NCI-H524 treated with DMSO at 0.1 percent for 48 hours (cell line): ENCODE results near the gene INPP5E.

Experiments
- DNase-seq: peaks from one replicate; lab custom pipeline; 2025; lab: John Stamatoyannopoulos, UW

INPP5E gene

DNA sequence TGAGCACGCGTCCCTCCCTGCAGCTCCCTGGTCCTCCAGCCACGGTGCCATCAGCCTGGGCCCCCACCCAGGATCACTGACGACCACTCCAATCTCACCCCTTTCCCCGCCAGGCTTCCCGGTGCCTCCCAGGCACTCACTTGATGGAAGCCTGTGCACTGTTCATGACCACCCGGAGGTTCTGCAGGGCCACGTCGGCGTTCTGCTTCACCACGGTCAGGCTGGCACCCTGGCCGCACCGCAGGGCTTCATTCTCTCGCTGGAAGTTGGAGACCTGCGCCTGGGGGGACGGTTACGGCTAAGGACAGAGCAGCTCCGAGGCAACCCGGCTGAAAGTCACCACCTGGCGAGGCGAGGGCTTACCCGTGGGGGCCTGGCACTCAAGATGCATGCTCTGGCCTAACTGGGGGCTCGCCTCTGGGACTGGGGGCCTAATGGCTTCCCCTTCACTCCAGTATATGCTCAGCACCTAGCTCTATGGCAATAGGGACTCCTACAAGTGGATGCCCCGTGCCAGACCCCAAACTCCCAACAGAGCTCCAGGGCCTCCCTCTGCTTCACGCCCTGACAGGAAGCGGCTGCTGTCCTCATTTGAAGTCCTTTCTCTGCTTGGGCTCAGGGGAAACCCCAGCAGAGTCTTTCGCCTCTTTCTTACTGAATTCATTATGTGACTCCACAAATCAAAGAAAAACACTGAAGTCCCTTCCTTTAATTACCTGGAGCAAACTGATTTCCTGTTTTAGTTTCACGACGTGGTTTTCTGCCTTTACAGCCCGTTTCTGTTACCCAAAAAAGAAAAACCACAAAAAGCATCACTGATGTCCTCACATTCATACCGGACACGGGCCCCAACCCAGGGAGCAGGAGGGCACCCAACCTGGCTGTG, 35.5 kb downstream of the INPP5E start:
- DNase-seq, result no peak

DNA sequence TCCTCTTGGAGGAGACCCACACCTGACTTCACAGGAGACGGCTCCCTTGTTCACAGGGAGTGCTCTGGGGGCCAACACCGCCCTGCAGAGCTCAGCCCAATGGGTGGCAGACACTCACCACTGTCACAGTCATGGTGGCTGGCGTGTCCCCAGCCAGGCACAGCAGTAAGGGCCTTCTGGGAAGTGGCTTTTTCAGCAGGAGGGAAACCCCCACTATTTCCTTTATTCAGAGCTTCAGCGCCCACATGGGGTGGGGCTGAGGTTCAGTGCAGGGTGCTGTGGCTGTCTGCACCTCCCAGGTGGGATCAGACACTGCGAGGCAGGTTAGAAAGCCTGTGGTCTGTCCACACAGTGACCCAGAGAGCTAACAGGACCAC, 36.1 kb downstream of the INPP5E start:
- DNase-seq, result no peak

DNA sequence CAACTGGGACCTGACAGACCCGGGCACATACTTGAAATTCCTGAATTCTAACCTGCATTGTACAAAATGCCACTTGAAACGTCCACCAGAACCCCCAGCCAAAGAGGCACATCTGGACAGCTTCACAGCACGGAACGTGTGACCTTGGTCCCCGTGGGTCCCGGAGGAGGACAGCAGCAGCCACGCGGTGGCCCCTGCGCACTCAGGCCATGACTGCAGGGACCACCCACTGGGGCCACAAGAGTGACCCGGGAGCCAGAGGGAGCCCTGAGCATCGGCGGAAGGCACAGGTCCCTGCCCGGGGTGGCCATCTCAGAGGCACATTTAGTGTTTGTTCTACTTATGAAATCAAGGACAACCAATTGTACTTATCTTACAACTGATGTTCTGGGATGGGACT, 37.6 kb downstream of the INPP5E start:
- no peak for DNase-seq

DNA sequence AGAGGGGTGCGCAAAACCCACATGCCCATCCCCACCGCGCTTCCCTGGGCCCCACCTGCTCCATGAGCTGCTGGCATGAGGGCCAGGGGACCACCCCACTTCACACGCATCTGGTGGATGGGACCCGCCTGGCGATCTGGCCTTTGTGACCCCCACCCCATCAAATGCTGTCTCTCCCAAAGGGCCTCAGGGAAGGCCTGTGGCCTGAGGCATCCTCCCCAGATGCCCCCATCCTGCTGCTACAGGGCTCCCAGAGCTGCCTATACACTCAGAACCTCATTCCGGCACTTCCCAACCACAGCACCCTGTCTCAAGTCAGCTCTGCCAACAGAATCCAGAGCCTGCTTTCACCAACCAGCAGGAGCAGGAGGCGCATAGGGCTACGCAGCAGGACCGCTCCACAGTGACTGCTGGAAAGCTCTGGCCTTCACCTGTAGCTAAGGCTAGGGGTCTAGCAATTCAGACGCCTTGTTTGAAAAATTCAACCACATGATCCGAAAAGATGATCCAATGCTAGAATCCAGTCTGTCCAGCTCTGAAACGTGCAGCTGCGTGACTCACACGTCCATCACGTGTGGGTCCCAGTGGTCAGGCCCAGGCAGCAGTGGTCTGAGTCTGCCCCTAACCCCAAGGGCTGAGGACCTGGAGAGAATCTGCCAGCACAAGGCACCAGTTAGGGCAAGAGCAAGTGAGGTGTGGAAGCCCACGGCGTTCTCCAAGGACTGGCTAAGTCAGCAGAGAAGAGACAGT, 38.3 kb downstream of the INPP5E start:
- no peak for DNase-seq

DNA sequence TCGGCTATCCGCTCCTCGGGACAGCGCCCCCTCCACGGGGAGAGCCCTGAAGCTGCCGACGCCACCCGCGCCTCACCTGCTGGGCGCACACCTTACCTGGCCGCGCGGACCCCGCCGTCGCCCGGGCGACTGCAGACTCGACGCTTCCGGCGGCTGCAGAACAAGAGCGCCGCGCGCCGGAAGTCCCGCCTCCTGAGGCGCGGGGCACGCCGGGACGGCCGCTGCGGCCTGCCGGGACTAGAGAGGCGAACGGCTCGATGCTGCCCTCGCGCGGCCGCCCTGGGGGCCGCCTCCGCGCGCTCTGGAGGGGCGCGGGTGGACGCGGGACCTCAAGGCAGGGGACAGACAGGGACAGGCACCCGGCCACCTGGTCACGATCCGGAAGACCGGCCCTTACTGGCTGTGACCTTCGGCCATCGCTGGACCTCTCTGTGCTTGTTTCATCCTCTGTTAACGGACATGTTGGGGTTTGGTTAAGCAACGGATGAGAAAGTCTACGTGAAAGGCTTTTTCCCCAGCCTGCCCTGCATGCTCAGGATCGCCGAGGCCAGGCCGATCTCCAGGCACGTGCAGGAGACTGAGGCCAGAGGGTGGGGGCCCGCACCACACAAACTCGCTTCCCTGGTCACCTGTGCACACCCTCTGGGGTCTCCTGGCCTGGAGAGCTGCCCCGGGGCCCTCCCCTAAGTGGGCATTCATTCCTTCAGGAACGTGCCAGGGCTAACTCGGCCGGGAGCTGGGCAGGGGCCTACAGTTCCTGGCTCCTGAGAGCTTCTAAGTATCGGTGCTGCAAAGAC, 39.4 kb downstream of the INPP5E start, which contains the start of gene SNAPC4:
SNAPC4 (minus strand) TSS at position 133 of the 797 bp plus-strand sequence. CDS start 1,742 bp downstream, outside the sequence.
- DNase-seq, result no peak

DNA sequence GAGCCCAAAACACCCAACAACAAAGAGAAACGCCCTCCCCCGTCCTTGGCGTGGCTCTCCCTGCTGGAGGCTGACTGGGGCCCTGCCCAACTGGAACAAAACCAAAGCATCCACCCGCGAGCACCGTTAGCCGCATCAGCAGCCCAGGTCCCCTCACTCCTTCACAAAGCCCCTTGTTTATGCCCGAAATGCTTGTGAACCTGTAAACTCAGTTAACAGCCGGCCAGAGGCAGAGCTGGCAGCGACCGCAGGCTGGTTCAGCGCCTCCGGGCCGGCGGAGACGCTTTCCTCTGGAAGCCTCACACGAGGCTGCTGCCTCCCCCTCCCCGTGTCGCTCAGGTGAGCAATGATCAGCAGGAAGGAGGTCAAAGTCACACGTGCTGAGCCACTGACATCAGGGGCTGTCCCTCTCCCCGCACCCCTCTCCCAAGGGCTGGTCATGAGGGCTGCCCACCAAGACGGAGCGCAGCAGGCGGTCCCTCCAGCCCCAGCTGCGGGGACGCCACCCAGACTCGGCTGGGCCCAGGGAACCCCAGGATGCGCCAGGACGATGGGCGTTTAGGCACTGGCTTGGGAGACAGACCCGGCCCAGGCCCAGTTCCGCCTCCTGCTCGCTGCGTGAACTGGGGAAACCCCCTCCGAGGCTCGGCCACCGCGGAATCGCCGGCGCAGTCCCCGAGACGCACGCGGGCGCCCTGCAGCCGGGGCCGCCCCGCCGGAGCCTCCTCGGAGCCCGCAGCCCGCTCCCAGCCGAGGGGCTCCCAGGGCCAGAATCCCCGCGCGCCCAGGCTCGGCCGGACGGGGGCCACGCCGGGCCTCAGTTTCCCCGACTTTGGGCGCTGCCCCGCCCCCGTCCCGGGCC, 40.2 kb downstream of the INPP5E start:
- no peak for DNase-seq

DNA sequence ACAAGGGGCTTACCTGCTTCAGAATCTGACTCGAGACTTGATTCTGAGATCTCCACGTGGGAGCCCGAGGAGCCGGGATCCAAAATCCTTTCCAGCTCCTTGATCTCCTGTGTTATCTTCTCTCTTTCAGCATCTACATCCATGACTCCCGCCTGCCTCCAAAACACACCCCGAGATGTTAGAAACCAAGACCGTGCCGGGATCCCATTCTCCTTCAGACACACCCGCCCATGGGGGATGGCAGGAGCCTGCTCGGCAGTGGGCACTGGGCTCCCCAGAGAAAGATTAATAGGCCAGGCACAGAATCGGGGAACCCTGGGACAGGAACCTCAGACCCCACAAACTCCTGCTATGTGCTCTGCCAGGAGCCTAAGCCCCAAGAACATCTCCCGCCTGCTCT, 41.4 kb downstream of the INPP5E start:
- no peak for DNase-seq

DNA sequence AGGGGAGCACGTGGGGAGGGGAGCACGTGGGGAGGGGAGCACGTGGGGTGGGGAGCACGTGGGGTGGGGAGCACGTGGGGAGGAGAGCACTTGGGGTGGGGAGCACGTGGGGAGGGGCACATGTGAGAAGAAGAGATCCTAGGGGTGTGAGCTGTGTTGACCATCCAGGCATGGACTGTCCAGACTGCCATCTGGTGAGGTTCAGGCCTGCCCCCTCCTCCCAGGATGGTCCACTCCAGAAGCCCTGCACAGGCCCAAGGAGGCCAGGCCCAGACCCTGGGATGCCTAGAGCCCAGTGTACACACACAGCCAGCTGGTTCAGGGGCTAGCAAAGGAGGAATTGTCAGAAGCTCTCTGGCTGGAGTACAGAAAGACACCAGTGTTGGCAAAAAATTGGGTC, 42.0 kb downstream of the INPP5E start:
- no peak for DNase-seq

DNA sequence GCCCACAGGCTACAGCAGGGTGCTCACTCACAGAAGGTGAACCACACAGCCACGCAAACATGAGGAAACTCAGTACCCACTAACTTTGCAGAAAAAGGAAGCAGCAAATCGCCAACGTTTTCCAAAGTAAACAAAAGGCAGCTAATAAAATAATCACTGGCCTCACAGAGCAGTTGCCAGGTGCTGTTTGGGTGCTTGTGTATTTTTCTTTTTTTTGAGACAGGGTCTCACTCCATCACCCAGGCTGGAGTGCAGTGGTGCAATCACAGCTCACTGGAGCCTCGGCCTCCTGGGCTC, 43.5 kb downstream of the INPP5E start:
- DNase-seq, result no peak

DNA sequence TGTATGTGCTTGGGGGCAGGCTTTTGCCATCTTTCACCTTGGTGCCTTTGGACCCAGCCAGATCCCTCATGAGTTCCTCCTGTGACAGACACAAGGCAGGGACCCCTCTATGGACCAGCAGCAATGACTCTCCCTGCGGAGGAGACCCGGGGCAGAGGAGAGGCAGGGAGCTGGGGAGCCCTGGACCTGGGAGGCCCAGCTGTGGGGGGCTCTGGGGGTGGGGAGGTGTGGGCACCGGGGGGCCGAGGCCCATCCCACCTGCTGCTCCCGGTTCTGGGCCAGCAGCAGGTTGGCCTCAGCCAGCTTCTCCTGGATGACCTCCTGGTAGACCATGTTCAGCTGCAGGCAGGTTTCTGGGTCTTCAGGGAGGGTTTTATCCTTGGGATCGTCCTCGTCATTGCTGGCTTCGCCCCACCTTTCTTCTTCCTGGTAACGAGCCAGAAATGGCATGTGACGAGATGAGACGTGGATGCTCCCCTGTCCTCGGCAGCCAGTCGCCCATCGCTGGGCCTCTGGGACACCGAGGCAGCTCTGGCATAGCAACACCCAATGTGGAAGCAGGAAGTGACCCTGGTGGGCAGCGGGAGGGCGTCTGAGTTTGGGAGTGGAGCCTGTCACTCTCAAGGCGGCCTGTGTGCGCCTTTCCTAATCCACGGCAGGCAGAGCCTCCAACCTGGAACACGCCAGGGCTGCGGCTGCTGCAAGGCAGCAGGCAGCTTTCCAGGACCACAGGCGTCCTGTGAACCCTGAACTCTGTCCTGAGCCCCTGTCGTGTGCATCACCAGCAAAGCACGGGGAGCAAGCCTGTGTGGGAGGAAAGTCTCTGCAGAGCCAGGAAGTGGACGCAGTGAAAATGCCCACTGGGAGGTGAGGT, 44.1 kb downstream of the INPP5E start:
- DNase-seq, result no peak

DNA sequence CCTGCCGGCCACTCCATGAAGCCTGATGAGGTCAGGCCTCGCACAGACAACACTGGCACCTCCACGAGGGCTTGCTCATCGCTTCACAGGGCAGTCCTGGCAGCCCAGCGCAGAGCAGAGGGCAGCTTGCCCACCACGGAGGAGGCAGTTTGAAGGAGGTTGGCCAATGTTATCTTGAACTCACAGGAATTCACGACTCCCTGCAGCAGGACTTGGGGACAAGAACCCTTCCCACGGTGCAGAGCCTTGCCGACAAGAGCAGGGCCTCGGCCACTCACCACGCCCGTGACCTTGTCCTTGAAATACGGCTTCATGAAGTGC, 44.7 kb downstream of the INPP5E start:
- DNase-seq, result no peak

DNA sequence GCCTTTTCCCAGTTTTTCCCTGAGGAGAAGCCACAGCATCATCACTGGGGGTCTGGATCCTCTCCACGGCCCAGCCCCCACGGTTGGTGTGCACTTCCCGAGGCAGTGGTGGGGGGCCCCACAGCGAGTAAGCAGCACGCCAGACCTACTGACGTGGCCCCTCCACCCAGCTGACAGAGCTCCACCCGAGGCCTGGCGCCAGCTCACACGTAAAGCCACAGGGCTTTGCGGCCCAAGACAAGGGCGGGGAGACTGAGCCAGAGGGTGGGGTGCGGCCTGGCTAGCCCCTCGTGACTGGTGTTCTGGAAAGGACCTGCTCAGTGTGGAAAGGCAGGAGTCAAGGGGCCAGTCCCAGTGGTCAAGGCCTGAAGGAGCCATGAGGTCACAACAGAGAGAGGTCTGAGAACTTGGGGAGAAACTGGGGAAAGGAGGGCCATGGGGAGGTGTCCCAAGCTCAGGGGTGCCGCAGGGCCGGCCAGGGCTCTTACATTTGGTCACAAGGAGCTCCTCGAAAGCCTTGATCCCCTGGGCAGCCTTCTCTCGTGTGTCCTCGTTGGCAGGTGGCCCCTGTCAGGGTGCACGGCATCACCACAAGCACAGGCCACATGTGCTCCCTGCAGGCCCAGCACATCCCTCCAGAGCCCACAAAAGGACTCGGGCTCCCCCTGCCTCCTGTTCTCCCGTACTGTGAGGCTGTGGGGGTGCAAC, 45.2 kb downstream of the INPP5E start:
- DNase-seq, result no peak

DNA sequence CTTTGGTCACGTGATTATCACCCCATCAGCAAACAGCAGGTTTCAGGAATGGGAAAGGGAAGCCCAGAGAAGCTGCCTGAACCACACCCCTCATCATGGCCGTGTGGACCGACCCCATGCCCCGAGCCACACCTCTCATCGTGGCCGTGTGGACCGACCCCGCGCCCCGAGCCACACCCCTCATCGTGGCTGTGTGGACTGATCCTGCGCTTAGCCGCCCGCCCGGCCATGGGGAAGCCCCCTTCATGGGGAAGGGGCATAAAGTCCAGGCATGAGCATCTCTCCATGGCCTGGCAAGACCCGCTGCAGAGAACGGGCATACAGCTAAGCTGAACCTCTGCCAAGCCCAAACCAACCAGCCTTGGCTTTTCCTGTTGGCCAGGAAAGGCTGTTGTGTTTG, 46.1 kb downstream of the INPP5E start:
- no peak for DNase-seq

DNA sequence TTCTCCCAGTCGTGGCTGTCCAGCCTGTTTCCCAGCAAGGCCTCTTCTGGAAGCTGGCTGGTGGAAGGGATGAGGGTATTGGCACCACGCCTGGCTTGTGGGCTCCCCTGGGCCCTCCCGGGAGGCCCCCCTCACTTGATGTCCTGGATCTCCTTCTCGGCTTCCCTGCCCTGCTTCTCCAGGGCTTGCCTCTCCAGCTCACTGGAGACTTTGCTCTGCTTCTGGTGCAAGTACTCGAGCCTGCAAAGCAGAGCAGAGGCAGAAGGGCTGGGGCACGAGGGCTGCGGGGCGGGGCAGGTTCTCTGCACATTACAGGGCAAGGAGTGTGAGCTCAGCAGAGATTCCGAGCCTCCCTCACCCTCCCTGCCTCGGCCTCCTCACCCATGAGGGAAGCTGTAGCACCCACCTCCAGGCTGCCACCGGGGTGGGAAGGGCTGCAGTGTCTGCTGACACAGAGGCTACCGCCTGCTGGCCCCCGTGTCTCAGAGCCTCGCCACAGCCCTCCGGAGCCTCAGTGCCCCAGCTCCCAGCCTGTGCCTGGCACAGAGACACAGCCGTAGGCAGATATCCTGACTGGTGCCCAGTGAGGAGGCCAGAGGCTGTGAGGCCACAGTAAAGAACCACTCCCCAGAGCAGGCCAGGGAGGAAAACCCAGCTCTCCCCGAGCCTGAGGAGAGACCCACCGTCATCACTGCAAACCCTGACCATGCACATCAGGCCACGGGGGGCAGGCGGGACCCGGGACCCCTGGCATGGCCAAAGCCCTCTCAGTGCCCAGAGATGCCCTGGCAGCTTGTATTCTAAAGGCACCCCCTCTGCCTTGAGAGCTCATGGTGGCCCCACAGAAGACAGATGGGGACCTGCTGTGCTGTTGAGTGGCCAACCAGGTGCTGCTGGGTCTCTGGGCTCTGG, 46.9 kb downstream of the INPP5E start:
- DNase-seq, result no peak

DNA sequence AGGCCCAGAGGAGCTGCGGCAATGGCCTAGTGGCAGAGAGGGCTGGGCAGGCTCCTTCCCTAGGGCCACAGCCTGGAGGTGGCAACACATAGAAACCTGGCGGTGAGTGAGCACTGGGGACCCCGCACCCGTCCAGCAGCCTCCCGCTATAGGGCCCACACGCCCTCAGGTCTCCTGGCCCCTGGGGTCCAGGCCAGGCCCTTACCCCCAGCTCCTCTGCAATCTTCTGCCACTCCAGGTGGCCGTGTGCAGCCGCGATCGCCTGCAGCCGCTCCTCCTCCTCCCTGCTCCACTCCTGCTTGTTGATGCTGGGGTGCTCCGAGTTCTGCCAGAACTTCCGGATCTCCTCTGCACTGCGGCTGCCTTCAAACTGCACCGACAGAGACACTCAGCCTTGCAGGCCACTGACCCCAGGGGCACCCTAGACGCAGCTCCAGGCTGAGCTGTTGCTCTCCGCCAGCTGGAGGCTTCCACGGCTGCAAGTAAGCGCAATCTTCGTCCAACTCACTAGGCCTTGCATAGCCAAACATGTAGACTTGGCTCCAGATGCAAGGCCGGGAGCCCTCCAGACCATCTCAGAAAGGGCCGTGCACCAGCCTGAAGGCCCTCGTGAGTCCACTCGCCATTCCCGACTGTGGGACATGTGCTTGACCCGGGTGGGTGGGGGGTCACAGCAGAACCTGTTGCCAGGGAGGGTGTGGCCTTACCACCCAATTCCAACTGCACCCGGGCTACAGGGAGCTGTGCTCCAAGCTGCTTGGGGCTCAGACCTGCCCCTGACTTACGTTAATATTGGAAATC, 47.7 kb downstream of the INPP5E start:
- no peak for DNase-seq

DNA sequence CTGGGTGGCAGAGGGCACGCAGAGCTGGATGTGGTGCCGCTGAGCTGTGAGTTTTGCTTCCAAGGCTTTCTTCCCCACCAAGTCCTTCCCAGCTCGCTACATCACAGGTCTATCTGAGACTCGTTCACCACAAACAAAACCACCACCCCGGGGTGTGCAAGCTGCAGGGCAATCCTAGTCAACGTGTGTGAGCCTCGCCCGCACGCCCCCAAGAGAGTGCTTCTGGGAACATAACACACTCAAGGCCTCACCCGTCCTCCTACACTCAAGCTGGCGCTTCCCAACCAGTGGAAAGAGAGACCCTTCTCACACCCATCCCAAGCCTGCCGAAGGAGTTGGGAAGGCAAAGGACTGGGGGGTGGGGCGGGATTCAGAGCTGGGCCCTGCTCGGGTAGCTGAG, 50.2 kb downstream of the INPP5E start:
- DNase-seq, result no peak

DNA sequence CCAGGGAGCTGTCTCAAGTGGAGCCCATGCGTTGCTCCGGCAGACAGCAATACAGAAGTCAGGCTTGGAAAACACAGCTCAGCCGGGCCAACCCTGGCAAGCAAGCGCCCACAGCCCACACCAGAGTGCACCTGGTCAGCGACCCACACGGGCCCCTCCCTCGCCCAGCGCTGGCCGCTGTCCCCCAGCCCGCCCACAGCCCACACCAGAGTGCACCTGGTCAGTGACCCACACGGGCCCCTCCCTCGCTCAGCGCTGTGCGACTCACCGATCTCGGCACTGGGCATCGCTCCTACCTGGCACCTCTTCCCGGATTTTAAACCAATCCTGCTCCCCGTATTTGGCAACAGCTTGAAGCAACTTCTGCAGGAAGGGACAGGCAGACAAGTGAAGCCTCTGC, 52.4 kb downstream of the INPP5E start:
- DNase-seq, result no peak

DNA sequence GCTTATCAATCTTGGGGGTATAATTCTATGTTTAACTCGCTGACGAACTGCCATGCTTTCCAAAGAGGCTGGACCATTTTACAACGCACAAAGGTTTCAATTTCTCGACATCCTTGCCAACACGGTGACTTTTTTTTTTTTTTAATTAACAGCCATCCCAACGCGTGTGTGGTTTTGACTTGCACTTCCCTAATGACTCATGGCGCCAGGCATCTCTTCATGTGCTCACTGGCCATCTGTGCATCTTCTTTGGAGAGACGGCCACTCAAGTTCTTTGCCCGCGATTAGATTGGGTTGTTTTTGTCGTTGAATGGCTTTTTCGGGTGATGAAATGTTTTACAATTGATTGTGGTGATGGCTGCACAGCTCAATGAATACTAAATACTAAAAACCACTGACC, 53.6 kb downstream of the INPP5E start:
- DNase-seq, result no peak
